ENCODE results near the gene AP2A1.

GRCh38 chr19:49802836-49803528 lies 36.2 kb downstream of the AP2A1 start:
- TF ChIP-seq, protein P1, sequence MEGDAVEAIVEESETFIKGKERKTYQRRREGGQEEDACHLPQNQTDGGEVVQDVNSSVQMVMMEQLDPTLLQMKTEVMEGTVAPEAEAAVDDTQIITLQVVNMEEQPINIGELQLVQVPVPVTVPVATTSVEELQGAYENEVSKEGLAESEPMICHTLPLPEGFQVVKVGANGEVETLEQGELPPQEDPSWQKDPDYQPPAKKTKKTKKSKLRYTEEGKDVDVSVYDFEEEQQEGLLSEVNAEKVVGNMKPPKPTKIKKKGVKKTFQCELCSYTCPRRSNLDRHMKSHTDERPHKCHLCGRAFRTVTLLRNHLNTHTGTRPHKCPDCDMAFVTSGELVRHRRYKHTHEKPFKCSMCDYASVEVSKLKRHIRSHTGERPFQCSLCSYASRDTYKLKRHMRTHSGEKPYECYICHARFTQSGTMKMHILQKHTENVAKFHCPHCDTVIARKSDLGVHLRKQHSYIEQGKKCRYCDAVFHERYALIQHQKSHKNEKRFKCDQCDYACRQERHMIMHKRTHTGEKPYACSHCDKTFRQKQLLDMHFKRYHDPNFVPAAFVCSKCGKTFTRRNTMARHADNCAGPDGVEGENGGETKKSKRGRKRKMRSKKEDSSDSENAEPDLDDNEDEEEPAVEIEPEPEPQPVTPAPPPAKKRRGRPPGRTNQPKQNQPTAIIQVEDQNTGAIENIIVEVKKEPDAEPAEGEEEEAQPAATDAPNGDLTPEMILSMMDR (IDR thresholded peaks at IDR 0.05) = no peak
- TF ChIP-seq EZH2 (IDR thresholded peaks at IDR 0.05; ENCODE audit: borderline replicate concordance, insufficient read depth, low read depth, low read length, poor library complexity, severe bottlenecking) = no peak
